Occipital lobe (tissue), 2 donors: ENCODE data around the gene LBX2. TPM values are rescaled to one million over a fixed set of nuclear protein-coding genes. Genes with fewer than 3 reads are reported as not detected.
"Not testable (repeated sequence)": the region's sequence is repeated elsewhere in the genome, so short reads cannot be mapped to it uniquely, and the experiment has no call there.

ENCODE experiments used
- DNase-seq: peaks from one replicate; lab custom pipeline; 2025; lab: John Stamatoyannopoulos, UW
- total RNA-seq: library from RNA; depleted of rRNA; stranded (reverse); fragments of >200 nt; gene quantifications from one replicate; pipeline ENCODE4 v1.2.3, GENCODE V29; 2014

Gene LBX2
- total RNA-seq, 1 donor from 2014 or later: not detected

DNA sequence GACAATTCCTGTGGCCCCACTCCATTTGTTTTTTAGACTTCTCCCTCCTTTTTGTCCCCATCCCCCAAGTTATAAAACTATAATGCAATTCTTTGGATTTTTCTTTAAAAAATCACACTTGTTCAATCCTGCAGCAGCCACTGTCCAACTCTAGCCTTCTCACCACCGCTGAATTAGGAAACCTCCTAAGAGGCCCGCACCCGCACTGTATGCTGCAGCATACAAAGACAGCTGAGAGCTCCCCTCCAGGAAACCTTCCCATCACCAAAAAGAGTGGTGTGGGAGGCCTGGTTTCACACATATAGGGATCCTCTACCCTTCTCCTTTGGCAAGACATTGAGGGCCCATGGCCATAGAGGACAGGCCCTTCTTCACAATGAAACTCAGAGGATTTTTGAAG, 5.2 kb upstream of the LBX2 start:
- DNase-seq: no peak

DNA sequence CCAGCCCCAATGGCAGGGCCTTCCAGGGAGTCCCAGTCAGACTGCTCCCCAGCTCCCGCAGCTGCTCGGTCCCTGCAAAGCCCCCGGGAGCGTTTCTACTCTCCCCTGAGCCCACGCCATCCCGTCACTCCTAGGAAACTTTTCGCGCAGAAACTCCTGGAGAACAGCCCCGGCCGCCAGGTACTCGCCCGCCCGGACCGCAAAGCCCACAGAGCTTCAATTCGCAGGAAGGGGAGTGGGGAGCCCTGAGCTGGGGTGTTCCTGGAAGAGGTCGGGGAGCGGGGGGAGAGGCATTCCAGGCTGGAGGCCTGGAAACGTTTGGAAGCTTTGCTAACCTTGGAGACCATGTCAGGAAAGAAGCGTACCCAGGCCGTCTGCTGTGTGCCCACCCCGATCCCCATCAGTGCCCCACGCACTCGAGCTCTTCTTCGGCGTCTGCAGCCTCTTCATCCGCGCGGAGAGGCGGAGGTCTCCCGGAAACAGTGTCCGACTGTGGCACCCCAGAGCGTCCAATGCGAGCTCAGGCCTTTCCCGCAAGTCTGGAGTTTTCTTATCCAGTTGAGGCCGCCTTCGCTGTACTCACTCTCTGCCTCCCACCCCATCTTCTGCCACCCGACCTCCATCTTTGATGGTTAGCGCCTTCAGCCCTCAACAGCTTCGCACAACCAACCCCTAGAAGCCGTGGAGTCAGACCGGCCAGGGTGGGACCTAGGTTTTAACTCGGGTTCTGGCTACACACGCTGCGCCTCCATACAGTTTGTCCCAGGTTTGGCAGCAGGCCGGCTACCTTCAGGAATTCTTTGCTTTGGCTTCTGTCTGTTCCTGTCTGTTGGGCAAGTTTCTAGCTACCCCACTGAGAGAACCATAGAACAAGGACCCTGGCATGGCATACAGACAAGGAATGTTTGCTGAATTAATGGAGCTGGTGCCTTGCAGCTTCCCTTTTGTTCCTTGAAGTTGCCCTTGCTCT, 4.4 kb upstream of the LBX2 start:
- DNase-seq: no peak

DNA sequence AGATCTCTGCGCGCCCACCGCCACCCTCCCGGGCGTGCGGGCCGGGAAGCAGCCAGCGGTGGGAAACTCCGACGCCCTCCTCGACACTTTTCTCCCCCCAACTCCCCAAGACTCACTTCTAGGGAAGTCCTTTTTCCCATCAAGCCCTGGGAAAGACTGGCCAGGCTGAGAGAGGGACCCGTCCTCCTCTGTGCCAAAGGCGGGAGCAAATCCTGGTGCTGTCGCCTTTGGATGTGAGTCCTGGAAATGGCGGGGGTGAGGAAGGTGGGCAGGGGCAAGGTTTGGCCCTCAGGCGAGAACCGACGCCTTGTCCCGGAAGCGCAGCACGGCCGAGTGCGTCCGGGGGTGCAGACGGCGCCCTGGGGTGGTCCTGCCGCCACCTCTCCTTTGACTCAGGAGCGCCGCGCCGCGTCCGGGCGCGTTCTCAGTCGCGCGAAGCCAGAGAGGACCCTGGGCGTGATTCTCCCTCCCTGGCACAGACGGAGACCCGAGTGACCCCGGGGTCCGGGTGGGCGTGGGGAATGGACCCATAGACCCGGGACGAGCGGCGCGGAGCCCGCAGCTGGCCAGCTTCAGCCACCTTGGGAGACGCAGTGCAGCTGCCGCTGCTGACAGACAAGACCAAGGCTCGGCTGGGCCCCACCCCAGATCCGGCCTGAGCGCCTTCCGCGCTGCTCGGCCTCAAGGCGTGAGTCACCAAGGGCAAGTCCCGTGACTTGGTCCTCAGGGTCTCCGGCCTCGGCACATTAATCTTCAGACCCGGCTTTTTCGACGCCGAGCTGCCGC, 3.5 kb upstream of the LBX2 start:
- DNase-seq: no peak

DNA sequence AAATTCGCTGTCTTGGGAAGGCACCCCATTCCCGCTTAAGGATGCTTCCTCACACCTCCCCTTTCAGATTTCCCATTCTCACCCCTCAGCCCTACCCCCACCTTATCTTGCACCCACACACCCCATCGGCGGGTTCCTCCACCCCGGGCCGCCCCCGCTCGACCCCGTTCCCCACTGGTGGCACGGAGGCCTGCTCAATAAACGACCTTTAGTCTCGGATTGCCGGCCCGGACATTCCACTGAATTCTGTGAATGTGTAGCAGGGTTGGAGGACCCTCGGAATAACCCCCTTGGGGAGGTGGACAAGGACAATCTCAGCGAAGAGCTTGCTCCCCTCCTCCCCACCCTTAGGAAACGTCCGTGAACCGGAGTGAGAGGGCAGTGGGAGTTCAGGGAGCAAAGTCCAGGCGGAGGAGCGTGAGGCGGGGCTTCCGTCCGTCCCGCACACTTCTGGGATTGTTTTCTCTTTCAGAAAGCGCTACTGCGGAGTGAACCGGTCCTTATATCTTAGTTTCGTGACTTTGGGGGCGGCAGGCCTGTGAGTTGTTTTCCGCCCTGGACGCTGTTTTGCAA, 2.8 kb upstream of the LBX2 start:
- no peak for DNase-seq

DNA sequence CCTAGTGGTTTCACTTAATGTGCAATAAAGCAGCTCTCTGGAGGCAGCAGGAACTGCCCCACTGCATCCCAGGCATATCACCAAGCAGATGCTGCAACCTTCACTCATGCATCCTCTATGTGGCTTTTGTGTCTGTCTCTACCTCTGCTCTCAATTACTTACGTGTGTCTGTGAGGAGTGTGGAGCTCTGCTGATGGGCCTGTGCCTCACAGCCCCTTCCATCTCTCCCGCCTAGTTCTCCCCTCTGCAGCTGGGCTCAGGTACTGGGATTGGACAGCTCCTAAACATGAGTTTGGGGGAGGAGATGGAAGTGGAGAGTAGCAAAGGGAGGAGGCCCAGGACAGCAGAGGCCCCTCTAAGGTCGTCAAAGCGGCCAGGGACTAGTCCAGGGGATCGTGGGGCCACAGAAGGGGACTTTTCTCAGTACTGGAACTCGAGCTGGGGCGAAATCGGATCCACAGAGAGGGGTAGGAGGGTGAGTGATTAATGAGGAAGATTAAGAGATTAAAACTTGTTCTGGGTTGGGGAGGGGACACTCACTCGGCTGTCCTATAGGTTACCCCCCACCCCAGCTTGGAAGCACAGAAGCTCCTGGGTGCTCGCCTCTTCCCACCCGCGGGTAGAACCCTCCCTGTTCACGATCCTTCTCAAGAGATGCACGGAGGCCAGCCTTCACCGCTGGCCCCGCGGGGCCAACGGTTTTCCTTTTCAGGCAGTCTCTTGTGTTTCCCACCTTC, 2.1 kb upstream of the LBX2 start:
- DNase-seq: no peak

DNA sequence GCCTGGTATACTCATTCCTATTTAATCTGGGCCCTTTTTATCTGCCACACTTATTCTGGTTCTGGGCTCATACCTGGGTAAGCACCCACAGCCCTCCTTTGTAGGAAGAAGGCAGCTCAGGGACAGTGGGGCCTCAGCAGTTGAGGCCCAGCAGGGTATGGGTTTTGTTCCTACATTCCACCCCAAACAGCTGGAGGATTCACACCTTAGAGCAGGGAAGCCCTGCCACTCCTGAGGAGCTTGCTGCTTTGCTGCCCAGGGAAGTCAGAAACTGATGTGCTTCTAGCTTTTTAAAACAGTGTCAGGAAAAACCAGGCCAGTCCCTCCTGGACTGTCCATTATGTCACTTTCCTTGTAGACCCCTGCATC, 1.2 kb upstream of the LBX2 start:
- DNase-seq: no peak

DNA sequence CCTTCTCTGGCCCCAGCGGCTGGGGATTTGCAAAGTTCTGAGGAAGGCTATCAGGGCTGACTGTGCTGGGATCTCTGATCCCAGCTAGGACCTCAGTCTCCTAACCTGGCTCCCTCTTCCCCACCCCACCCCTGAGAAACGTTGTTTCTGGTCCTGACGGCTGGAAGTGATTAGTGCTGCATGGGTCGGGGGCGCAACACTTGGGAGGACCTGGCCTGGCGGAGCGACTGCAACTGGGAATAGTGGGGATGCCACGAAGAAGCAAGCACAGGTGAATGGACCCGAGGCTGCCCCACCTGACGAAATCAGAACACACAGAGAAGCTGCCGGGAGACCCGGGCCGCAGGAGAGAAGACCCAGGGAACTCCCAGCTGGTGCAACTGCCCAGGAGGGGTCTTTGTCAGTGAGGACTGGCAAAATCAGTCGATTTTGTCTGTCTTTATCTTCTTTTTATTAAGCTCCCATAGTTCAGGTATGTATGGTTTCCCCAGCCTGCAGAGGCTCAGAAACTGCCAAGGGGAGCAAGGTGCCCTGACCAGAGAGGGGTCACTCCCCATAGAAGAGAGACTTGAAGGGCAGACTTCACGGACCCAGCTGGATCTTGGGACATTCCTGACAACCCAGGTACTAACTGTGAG, 656 bp upstream of the LBX2 start:
- DNase-seq: no peak

DNA sequence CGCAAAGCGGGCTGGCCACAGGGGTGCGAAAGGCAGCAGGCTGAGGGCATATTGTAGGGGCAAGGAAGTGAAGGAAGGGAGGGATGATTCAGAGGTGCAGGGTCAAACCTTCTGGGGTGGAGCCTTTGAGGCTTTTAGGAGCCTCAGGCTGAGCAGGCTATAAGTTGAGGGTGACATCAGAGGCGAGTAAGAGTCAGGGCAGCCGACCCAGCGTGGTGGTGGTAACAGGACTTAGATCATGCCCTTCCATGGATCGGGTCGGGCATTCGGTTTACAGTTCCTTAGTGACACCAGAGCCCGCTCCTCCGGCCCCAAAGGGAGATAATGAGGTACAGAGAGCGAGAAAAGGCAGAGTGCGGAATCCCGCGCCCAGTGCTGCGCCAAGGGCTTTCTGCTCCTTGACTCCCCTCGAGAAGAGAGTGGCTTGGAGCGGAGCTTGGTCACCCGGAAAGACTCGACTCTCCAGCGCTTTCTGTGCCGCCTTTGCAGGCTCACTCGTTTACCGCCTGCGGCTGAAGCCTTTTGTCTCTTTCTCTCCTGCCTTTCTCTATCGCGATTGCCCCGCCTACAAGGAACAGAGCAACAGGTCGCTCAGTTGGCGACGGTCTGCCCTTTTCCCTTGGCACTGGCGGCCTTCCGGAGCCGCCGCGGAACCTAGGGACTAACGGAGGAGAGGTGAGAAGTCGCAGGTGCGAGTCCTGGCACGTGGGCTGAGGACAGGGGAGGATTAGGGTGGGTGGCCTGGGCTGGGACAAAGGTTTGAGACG, 720 bp downstream of the LBX2 start:
- DNase-seq: no peak

DNA sequence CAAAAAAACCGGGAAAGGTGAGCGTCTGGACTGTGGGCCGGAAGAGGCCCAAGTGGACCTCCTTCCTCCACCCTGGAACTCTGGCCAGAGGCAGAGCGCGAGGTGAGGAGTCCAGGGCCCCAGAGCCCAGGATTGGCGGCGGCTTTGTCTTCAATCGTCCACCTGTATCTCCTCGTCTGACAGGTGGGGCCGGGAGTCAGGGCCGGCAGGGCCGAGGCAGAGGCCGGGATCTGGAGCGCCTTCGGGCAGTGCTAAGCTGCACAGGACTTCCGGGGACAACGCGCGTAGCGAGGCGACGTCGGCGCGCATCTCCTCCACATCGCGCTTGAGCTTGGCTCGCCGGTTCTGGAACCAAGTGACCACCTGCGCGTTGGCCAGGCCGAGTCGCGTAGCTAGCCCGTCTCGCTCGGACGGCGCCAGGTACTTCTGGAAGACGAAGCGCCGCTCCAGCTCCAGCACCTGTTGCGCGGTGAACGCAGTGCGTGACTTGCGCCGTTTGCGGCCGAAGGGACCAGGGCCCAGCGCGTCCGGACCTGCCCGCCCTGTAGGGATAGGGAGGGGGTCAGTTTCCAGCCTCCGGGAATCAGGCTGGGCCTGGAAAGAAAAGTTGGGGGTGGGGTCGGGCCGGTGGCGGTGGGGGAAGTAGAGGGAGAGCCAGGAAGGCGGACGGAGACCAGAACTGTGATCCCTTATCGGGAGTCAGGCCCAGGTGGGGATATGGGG, 1.5 kb downstream of the LBX2 start:
- no peak for DNase-seq

DNA sequence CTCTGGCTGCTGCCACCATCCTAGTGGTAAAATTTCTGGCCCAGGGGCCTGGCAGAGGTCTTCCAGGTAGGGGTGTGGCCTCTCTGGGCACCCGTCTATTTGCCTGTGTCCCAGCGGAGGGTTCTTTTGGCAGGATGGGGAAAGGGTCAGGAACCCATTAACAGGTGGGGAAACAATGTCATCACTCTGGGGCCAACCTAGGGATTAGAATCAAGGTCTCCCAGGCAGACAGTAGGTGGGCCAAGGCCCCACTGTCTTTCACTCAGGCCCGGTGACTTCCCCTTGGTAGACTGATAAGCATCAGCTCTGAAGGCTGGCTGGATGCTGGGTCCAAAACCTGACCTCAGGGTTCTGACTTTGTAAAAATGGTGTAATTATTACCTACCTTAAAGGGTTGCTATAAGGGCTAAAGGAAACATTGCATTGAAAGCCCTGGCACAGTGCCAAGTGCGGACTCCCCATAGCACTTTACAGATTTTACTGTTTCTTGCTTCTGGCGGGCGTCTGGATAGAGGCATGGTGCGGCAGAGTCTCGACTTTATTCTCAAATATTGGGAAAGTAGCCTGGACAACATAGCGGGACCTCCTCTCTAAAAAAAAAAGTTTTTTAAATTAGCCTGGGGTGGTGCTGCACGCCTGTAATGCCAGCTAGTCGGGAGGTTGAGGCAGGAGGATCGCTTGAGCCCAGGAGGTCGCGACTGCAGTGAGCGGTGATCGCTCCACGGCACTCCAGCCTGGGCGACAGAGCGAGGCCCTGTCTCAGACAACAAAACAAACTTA, 2.2 kb downstream of the LBX2 start:
- no peak for DNase-seq

DNA sequence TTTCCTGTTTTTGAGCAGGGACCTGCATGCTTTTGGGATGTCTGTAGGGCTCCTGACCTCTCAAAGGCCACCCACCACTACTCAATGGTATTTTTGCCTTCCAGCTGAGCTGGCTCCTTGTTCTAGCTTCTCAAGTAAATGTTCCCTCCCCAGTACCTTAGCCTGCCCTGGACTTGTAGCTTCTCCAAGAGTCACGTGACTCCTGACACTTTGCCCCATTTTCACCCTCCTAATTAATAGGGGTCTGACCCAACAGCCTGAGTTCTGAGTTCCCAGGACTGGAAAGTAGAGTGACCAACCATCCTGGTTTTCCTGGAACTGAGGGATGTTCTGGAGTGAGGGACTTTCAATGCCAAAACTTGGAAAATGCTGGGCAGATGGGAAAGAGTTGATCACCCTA, 4.0 kb downstream of the LBX2 start:
- no peak for DNase-seq

DNA sequence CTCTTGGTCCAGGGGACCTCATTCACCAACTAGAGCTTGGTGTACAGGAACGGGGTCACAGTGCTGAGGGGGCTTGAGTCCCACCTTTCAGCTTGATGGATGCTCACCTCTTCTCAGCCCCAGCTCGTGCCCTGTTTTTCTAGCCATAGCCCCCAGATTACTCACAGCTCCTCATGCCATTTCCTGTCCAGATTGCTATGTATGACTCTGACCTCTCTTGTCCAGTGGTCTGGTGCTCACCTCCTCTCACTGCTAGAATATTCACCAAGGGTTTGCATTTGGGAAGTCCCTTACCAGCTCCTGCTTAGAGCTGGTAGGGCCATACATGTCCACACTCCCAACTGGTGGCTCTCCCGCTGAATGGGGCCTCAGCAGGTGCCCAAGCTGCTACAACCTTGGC, 5.9 kb downstream of the LBX2 start:
- DNase-seq: no peak

DNA sequence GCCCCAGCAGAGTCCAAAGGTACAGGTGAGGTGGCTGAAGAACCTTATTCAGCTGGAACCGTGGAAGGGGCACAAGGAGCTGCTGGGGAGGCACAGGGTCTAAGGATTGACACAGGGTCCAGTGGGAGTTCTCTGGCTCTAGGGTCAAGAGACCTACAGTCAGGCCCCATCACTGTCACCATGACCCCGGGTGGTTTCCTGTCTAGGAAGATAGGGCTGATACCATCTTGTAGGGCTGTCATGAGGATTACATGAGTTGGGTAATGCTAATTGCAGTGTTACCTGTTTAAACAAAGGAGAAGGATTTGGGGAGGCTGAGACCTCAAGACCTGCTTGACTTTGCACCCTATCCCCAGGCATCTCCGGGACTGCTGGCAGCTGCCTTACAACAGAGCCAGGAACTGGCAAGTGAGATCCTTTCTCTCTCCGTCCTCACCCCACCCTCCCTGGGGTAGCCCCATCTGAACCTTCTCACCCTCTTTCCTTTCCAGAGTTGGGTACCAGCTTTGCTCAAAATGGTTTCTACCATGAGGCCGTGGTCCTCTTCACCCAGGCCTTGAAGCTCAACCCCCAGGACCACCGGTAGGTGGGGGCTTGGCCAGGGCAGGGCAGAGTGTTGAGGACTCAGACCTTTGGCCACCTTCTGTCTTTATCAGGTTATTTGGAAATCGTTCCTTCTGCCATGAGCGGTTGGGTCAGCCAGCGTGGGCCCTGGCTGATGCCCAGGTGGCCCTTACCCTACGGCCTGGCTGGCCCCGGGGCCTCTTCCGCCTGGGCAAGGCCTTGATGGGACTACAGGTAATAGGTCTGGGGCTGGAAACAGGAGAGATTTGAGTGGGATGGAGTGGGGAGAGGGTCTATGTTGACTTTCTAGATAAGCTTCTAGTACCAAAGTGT, 7.5 kb downstream of the LBX2 start:
- DNase-seq: no peak

DNA sequence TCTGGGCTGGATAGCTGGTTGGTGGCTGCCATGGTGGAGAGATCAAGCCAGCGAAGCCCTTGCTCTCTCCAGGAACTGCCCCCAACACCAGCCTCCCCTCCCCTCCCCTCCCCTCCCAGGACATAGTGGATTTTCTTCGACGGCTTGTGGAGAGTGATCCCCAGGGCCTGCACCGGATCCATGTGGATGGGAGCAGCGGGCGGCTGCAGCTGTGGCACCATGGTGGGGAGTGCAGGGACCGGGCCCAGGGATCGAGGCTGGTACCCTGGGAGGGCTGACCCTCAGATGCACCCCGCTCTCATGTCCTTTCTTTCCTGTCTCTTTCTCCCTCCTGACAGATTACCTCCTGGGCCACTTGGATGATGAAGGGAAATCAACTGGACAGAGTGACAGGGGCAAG, 9.5 kb downstream of the LBX2 start:
- no peak for DNase-seq

DNA sequence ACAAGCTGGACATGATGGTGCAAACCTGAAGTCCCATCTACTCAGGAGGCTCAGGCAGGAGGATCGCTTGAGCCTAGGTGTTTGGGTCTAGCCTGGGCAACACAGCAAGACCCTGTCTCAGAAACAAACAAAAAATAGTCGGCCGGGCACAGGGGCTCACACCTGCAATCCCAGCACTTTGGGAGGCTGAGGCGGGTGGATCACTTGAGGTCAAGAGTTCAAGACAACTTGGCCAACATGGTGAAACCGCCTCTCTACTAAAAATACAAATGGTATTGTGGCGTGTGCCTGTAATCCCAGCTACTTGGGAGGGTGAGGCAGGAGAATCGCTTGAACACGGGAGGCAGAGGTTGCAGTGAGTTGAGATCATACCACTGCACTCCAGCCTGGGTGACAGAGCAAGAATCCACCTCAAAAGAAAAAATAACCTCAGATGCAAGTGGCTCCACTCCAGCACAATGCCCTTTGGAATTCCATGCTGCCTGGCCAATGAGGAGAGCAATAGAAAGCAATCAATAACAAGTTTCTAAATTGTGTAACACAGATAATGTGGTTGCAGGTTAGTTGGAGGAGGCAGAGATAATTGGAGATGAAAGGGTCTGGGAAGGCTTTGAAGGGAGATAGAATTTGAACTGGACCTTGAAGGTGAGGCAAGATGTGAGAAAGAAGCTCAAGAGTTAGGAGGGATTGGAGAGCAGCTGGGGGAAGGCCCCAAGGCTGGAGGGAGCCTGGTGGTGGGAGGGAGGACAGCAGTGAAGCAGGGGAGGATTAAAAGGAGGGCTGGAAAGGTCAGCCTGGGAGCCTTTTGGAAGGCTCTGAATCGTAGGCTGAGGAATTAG, 10.5 kb downstream of the LBX2 start:
- no peak for DNase-seq

DNA sequence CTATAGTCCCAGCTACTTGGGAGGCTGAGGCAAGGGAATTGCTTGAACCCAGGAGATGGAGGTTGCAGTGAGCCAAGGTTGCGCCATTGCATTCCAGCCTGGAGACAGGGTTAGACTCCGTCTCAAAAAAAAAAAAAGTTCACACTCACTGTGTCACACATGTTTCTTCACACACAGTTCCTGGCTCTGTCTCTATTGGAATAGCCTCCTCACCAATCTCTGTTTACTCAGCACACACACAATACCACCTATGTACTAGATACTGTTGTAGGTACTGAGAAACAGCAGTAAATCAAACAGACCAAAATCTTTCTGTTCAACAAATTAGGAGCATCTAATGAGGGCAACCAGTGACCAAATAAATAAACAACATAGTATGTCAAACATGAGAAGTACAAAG, 13.3 kb downstream of the LBX2 start:
- DNase-seq: no peak

DNA sequence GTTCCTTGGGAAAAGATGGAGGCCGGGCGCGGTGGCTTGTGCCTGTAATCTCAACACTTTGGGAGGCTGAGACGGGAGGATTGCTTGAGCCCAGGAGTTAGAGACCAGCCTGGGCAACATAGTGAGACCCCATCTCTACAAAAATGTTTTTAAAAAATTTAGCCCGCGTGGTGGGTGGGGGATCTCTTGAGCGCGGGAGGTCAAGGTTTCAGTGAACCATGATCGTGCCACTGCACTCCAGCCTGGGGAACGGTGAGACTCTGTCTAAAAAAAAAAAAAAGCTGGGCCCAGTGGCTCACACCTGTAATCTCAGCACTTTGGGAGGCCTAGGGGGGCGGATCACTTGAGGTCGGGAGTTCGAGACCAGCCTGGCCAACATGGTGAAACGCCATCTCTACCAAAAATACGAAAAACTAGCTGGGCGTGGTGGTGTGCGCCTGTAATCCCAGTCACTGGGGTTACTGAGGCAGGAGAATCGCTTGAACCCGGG, 15.7 kb downstream of the LBX2 start:
- DNase-seq: not testable (repeated sequence)
